ENCODE measurements around the gene RECQL.
"Not testable (repeated sequence)": the region's sequence is repeated elsewhere in the genome, so short reads cannot be mapped to it uniquely, and the experiment has no call there.

Gene RECQL

GRCh38 chr12:21500786-21501257 lies 613 bp downstream of the RECQL start:
- DNase-seq: no peak

- no peak for DNase-seq
These were observed 1.7 kb downstream of the RECQL start for GRCh38 chr12:21499765-21500164.

- no peak for DNase-seq
These were observed 15.4 kb downstream of the RECQL start for GRCh38 chr12:21485998-21486397.

- no peak for DNase-seq
These were observed 17.9 kb downstream of the RECQL start for GRCh38 chr12:21483531-21483930.

- no peak for DNase-seq
These were observed 22.5 kb downstream of the RECQL start for GRCh38 chr12:21478756-21479455.

- DNase-seq: no peak
These were observed 24.5 kb downstream of the RECQL start for GRCh38 chr12:21476949-21477348.

GRCh38 chr12:21475552-21475951 lies 25.9 kb downstream of the RECQL start:
- no peak for DNase-seq

GRCh38 chr12:21472197-21472823 lies 29.1 kb downstream of the RECQL start:
- DNase-seq: no peak

GRCh38 chr12:21471294-21471693 lies 30.1 kb downstream of the RECQL start:
- DNase-seq: no peak

GRCh38 chr12:21467334-21467733 lies 34.1 kb downstream of the RECQL start:
- not testable (repeated sequence) for DNase-seq

- DNase-seq: no peak
These were observed 42.0 kb downstream of the RECQL start for GRCh38 chr12:21459474-21459873.

- no peak for DNase-seq
These were observed 45.1 kb downstream of the RECQL start for GRCh38 chr12:21456291-21456780.

GRCh38 chr12:21453312-21453852 lies 48.1 kb downstream of the RECQL start:
- no peak for DNase-seq

- DNase-seq: no peak
These were observed 49.9 kb downstream of the RECQL start for GRCh38 chr12:21451529-21451928.

GRCh38 chr12:21444193-21445146 lies 57.0 kb downstream of the RECQL start:
- DNase-seq: no peak

GRCh38 chr12:21439347-21439746 lies 62.1 kb downstream of the RECQL start:
- no peak for DNase-seq

- DNase-seq: no peak
These were observed 62.8 kb downstream of the RECQL start for GRCh38 chr12:21438643-21439042.

- DNase-seq: no peak
These were observed 66.7 kb downstream of the RECQL start for GRCh38 chr12:21434699-21435098.

GRCh38 chr12:21433525-21433924 lies 67.9 kb downstream of the RECQL start:
- no peak for DNase-seq

- DNase-seq: no peak
These were observed 71.4 kb downstream of the RECQL start for GRCh38 chr12:21429994-21430393.

GRCh38 chr12:21428241-21428640 lies 73.2 kb downstream of the RECQL start:
- DNase-seq: no peak

GRCh38 chr12:21419009-21419699 lies 82.3 kb downstream of the RECQL start:
- DNase-seq: not testable (repeated sequence)

Data from NCI-H446 treated with DMSO at 0.1 percent for 48 hours (cell line).